ENCODE measurements around the gene ERP44.

- TF ChIP-seq CTCF (IDR thresholded peaks at IDR 0.05) (no peak), POLR2A (IDR thresholded peaks at IDR 0.05) (no peak)
These were observed 112.2 kb downstream of the ERP44 start for GRCh38 chr9:99986642-99987041.
